ENCODE data around the gene RFX1. TPM values are rescaled to one million over a fixed set of nuclear protein-coding genes. Genes with fewer than 3 reads are reported as not detected.
A peak's percentile ranks its signal among the peaks of the same experiment; 100 is the strongest.

The RFX1 gene
- total RNA-seq, 1 donor from 2014 or later, result 21.2 TPM

- Mint-ChIP-seq H3K4me1 (no peaks in the 10 kb centered on the region), H3K36me3 (peaks cover 14% of the 10 kb centered on the region), H3K27me3 (ENCODE audit: low read depth) (no peaks in the 10 kb centered on the region), H3K9me3 (no peaks in the 10 kb centered on the region), H3K4me3 (no peak overlapping the region), H3K27ac (no peak overlapping the region)
- DNase-seq (ENCODE audit: low spot score in 2 of 2, unreplicated experiment in 2 of 2), result no peak
- no peak for TF ChIP-seq CTCF (IDR thresholded peaks at IDR 0.05; ENCODE audit: unreplicated experiment)
These were observed 43.2 kb downstream of the RFX1 start for GRCh38 chr19:13962699-13963602.

DNA sequence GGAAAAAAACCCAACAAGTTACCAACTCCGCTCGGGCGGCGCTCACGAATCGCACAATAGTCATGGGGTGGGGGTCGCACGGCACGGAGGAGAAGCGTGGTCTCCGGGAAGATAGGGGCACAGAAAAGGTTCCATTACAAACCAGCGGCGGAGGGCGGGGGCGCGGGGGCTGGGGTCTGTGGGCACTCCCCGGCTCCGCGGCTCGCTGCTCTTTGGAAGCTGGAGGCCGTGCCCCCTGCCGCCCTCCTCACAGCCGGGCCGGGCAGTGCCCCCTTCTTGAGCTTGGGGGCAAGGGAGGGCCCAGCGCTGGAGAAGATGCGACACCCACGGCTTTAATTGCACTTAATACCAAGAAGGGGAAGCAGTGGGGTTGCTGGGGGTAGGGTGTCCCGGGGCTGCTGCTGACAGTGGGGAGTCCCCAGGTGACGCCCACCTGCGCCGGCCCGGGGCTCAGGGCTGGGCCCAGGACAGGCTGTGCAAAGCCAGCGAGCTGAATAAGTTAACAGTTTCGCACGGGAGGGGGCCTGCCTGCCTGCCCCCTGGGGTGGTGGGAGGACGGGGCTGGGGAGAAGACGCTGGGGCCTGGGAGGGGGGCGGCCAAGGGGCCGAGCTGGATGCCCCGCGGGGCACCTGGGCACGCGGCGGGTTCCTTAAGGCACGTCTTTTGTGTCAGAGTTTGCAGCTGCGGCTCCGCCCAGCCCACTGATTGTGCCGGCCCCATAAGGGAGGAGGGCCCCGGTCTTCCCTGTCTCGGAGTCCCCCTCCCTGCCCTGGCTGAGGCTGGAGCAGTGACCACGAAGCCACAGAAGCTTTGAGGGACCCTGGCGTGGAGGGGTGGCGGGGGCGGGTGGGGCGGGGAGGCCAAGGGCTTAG, 44.1 kb downstream of the RFX1 start:
- Mint-ChIP-seq H3K36me3 (peaks cover 14% of the 10 kb centered on the region), H3K4me3 (no peak overlapping the region), H3K9me3 (no peaks in the 10 kb centered on the region), H3K4me1 (no peaks in the 10 kb centered on the region), H3K27me3 (ENCODE audit: low read depth) (no peaks in the 10 kb centered on the region), H3K27ac (peak overlapping the region; percentile 50)
- no peak for DNase-seq (ENCODE audit: low spot score in 2 of 2, unreplicated experiment in 2 of 2)
- no peak for TF ChIP-seq CTCF (IDR thresholded peaks at IDR 0.05; ENCODE audit: unreplicated experiment)

- Mint-ChIP-seq H3K9me3 (no peaks in the 10 kb centered on the region), H3K36me3 (peaks cover 16% of the 10 kb centered on the region), H3K4me3 (no peak overlapping the region), H3K27ac (peak overlapping the region; percentile 50), H3K4me1 (no peaks in the 10 kb centered on the region), H3K27me3 (ENCODE audit: low read depth) (no peaks in the 10 kb centered on the region)
- DNase-seq (ENCODE audit: low spot score in 2 of 2, unreplicated experiment in 2 of 2), result no peak
- TF ChIP-seq CTCF (IDR thresholded peaks at IDR 0.05; ENCODE audit: unreplicated experiment), result no peak
These were observed 45.0 kb downstream of the RFX1 start for GRCh38 chr19:13960863-13961784.

DNA sequence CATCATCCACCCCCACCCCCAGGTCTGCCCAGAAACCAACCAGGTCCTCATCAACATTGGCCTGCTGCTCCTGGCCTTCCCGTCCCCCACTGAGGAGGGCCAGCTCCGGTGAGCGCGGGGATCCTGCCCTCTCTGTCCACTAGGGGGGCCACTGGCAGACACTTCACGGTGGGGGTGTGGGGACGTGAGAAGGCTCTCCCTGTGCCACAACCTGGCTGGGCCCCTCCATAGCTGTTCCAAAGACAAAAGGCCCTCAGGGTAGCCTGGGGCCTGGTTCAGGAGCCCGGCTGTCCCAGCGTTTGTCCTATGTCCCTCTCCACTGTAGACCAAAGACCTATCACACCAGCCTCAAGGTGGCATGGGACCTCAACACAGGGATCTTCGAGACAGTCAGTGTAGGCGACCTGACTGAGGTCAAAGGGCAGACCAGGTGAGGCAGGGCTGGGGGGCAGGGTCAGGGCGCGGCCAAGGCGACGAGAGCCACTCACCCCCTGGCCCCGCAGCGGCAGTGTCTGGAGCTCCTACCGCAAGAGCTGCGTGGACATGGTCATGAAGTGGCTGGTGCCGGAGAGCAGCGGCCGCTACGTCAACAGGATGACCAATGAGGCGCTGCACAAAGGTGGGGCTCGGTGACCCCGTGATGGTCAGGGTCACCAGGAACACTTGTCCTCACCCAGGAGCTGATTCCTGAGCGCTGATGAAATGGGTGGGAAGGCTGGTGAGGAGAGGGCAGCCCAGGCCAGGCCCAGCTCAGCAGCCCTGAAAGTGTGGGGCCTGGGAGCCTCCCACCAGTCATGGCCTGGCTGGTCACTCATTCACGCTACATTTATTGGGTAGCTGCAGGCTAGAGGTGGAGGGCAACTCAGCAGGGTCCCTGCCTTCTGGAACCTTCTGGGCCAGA, 45.9 kb downstream of the RFX1 start:
- no peak for DNase-seq (ENCODE audit: low spot score in 2 of 2, unreplicated experiment in 2 of 2)
- TF ChIP-seq CTCF (IDR thresholded peaks at IDR 0.05; ENCODE audit: unreplicated experiment), result peak; percentile 22
- H3K9me3 Mint-ChIP-seq, result no peaks in the 10 kb centered on the region
- no peaks in the 10 kb centered on the region for H3K4me1 Mint-ChIP-seq
- H3K27ac Mint-ChIP-seq, result no peak overlapping the region
- peaks cover 16% of the 10 kb centered on the region for H3K36me3 Mint-ChIP-seq
- H3K27me3 Mint-ChIP-seq (ENCODE audit: low read depth), result no peaks in the 10 kb centered on the region
- H3K4me3 Mint-ChIP-seq, result no peak overlapping the region

Measured in mesothelial cell of epicardium (in vitro differentiated cells).